A673 (cell line): ENCODE data around the gene DGAT2. TPM values are rescaled to one million over a fixed set of nuclear protein-coding genes. Genes with fewer than 3 reads are reported as not detected.

Experiments used
- BruUV-seq: library from RNA; stranded (reverse); fragments of 400-500 nt; replicated peaks from 2 replicates; lab custom pipeline; 2021; lab: Mats Ljungman, UMichigan
- CTCF ChIA-PET: fragments of 300-600 bp; sonication (Branson Sonifier 250); formaldehyde crosslinking; loops from one replicate; lab custom pipeline; 2022; ENCODE audit warnings: antibody characterized with exemption; lab: Charles Lee
- POLR2A ChIA-PET: fragments of 300-600 bp; sonication (Branson Sonifier 250); formaldehyde crosslinking; loops from one replicate; lab custom pipeline; 2022; ENCODE audit warnings: antibody characterized with exemption; ENCODE audit not compliant: low non-redundant PET; lab: Charles Lee
- DNase-seq: peaks from one replicate; pipeline ENCODE4 v3.0.0-alpha.2; 2015; ENCODE audit warnings: low spot score
- H3K27ac ChIP-seq: fragments of 200-600 bp; sonication (generic); 2 replicates; pipeline ENCODE4 v1.5.1; 2016; ENCODE audit warnings: mixed run types, low read depth, mild to moderate bottlenecking, mixed read lengths, antibody characterized with exemption, low read length; ENCODE audit not compliant: poor library complexity, severe bottlenecking
- H3K27me3 ChIP-seq: fragments of 200-600 bp; sonication (generic); replicated peaks from 2 replicates; pipeline ENCODE4 v1.6.1; 2017; ENCODE audit warnings: mixed run types, low read depth, mild to moderate bottlenecking, mixed read lengths, antibody characterized with exemption, low read length; ENCODE audit not compliant: insufficient read depth, poor library complexity
- H3K36me3 ChIP-seq: fragments of 200-600 bp; sonication (generic); 2 replicates; pipeline ENCODE4 v1.6.1; 2016; ENCODE audit warnings: mixed run types, mild to moderate bottlenecking, mixed read lengths, antibody characterized with exemption, low read length; ENCODE audit not compliant: insufficient read depth, poor library complexity, severe bottlenecking
- H3K4me1 ChIP-seq: fragments of 200-600 bp; sonication (generic); 2 replicates; pipeline ENCODE4 v1.6.1; 2017; ENCODE audit warnings: mixed run types, mild to moderate bottlenecking, mixed read lengths, antibody characterized with exemption, low read length; ENCODE audit not compliant: insufficient read depth, poor library complexity, severe bottlenecking
- H3K4me3 ChIP-seq: fragments of 200-600 bp; sonication (generic); 2 replicates; pipeline ENCODE4 v1.5.1; 2016; ENCODE audit warnings: low read depth, mixed run types, mild to moderate bottlenecking, mixed read lengths, low read length; ENCODE audit not compliant: poor library complexity, severe bottlenecking
- H3K9me3 ChIP-seq: fragments of 200-600 bp; sonication (generic); 2 replicates; pipeline ENCODE4 v1.6.1; 2016; ENCODE audit warnings: mixed run types, low read depth, mild to moderate bottlenecking, mixed read lengths, antibody characterized with exemption, low read length; ENCODE audit not compliant: poor library complexity, severe bottlenecking
- CTCF ChIP-seq: fragments of 300-800, 200-600 bp; sonication (generic); conservative IDR thresholded peaks from 2 replicates; pipeline ENCODE4 v1.5.1; 2017; ENCODE audit warnings: low read depth, mild to moderate bottlenecking, antibody characterized with exemption, low read length, moderate library complexity, mixed read lengths
- EZH2 ChIP-seq: fragments of 200-600 bp; sonication (generic); IDR thresholded peaks from 2 replicates; pipeline ENCODE4 v1.6.1; 2017; ENCODE audit warnings: borderline replicate concordance, low read depth, mild to moderate bottlenecking, mixed read lengths, antibody characterized with exemption, low read length; ENCODE audit not compliant: poor library complexity, severe bottlenecking
- intact Hi-C: fragments of 100-400 bp; cut with micrococcal nuclease; formaldehyde crosslinking; loops from one replicate; pipeline ENCODE4 v1.10.0; 2022; ENCODE audit not compliant: unreplicated experiment
- total RNA-seq: library from RNA; stranded (reverse); gene quantifications from 2 replicates; pipeline ENCODE4 v1.2.3, GENCODE V29; 2021

Gene DGAT2
- total RNA-seq, 1 experiment from 2014 or later = 3.7 TPM

GRCh38 chr11:75820645-75821044 is 52.1 kb downstream of the DGAT2 start:
- ChIA-PET CTCF (no interaction called here), POLR2A (no interaction called here)
- H3K4me3 ChIP-seq = no peak overlapping the region
- peaks cover 9% of the 10 kb centered on the region for H3K4me1 ChIP-seq
- DNase-seq = no peak
- no peaks in the 10 kb centered on the region for H3K9me3 ChIP-seq
- H3K27me3 ChIP-seq = no peaks in the 10 kb centered on the region
- TF ChIP-seq CTCF (no peak), EZH2 (no peak)
- no TSS peak for BruUV-seq
- H3K36me3 ChIP-seq = no peaks in the 10 kb centered on the region
- intact Hi-C loops = no loop called here
- H3K27ac ChIP-seq = no peak overlapping the region

GRCh38 chr11:75821202-75821601 is 52.6 kb downstream of the DGAT2 start:
- Histone ChIP-seq H3K4me1 (peaks cover 6% of the 10 kb centered on the region), H3K9me3 (no peaks in the 10 kb centered on the region), H3K4me3 (no peak overlapping the region), H3K27ac (no peak overlapping the region), H3K27me3 (no peaks in the 10 kb centered on the region), H3K36me3 (no peaks in the 10 kb centered on the region)
- BruUV-seq = no TSS peak
- no peak for TF ChIP-seq CTCF
- TF ChIP-seq EZH2 = no peak
- POLR2A ChIA-PET = no interaction called here
- intact Hi-C loops = no loop called here
- CTCF ChIA-PET = no interaction called here
- no peak for DNase-seq

- H3K27me3 ChIP-seq = no peaks in the 10 kb centered on the region
- H3K4me3 ChIP-seq = no peak overlapping the region
- no peaks in the 10 kb centered on the region for H3K36me3 ChIP-seq
- ChIA-PET POLR2A (no interaction called here), CTCF (no interaction called here)
- H3K4me1 ChIP-seq = peaks cover 7% of the 10 kb centered on the region
- no peak overlapping the region for H3K27ac ChIP-seq
- no TSS peak for BruUV-seq
- TF ChIP-seq CTCF (no peak), EZH2 (no peak)
- intact Hi-C loops = no loop called here
- DNase-seq = no peak
- no peaks in the 10 kb centered on the region for H3K9me3 ChIP-seq
Observed at GRCh38 chr11:75822541-75822940, 54.0 kb downstream of the DGAT2 start.
